ENCODE data around the gene DAB1.

DAB1 gene

DNA sequence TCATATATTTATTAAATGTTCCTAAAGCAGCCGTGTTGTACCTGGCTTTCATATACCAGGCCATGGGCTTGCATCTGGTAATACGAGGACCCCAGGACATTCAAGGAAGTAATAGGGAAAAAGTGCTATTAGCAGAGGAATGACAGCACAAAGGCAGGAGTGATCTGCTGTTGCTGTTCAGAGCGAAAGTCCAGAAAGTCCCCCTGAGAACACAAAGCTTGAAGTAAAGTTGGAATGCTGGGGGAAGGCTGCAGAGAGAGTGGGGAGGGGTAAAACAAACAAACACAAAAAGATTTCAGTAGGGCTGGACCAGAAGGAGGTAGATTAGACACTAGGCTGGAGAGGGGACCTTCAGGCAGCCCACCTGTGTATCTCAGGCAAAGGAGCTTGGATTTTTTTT, 363.4 kb downstream of the DAB1 start:
- no peak for DNase-seq

DNA sequence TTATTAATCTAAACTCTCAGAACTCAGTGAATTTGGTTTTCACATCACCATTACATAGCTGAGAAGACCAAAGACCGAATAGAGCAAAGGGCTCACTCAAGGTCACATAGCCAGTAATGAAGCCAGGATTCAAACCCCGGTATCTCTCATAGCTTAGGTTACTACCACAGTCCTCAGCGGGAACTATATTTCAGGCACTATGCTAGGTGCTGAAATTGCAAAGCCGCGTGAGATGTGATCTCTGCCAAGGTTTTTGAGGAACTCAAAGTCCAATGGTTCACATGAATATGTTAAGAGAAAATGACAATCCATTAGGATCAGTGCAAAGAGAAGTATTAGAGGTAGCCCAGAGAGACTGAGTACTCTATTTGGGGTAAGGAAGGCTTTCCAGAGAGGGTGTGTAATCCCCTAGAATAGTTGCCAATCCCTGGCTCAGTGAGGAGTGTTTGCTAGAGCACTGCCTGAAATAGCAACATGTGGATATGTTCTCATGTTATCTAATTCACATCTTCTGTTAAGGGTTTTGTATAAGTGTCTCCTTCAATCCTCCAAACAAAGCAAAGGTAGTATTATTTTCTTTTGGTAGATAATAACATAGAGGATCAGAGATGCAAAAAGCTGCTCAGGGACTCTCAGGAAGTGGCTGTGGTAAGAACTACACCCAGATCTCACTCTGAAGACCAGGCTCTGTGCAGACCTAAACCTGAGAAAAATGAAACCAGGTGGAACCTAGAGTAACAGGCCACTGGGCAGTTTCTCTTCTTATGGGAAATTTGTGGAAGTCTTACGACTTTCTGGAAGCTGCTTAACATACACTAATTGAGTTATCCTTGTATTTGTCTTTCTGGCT, 365.0 kb downstream of the DAB1 start:
- DNase-seq = no peak

DNA sequence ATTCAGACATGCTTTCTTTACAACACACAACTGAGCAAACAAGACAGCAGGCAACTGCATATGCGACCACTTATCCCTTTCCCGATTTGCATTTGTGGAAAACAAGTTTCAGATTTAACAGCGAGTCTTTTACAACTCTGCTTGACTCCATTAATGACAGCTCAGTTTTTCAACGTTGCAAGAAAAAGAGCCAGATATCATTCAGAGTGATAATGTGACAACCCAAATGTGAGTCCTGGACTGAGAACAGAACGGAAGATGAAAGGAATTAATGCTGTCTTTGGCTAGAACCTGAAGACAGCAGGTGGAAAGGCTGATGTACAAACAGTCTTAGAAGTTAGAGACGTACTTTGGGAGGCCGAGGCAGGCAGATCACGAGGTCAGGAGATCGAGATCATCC, 375.0 kb downstream of the DAB1 start:
- no peak for DNase-seq

DNA sequence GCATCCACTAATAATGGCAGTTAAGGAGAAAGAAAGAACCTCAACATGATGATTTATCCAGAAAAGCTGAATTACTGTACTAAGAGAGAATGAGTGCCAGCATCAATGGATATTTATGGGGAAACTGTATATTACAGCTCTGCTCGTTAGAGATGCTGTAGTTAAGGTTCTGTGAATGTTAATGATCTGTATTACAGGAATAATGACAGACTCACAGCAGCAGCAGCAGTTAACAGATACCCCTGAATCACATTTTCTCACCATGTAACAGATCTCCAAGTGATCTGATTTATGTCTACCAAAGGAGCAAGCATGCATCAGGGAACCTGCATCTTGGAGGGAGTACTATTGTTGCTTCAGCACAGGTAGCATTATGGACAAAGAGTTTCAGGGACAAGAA, 377.4 kb downstream of the DAB1 start:
- DNase-seq = no peak

DNA sequence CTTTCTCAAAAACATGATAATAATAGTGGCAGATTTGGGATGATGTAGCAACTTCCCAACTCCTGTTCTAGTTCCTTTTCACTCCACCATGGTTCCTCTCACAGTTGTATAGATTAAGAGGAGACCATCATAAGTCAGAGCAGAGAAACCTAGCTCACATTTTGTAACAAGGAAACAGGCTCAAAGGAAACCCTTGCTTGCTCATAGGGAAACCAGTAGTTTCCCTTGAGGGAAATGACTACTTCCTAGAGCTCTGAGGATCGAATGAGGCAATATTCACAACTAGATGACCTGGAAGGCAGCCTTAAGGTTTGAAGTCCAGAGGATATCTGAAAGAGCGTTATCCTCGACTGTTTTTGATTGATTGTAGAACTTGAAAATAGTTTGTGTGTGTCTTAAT, 382.0 kb downstream of the DAB1 start:
- DNase-seq = no peak

DNA sequence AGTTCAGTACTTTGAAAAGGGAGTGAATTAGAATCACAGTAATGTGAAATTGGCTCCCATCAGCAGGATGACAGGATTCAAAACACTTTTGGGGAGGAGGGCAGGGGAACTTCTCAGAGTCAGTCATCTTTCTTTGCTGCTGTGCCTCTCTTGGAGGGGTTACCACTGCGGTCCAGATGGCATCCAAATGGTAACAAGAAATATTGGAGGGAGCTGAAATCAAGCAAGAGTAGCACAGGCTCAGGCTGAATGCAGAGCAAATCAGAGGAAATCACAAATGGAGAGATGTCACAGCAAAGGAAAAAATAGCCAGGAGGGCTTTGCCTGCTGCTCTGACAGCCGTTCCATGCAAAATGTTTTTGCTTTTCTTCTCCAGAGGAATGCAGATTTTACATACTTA, 383.0 kb downstream of the DAB1 start:
- no peak for DNase-seq

DNA sequence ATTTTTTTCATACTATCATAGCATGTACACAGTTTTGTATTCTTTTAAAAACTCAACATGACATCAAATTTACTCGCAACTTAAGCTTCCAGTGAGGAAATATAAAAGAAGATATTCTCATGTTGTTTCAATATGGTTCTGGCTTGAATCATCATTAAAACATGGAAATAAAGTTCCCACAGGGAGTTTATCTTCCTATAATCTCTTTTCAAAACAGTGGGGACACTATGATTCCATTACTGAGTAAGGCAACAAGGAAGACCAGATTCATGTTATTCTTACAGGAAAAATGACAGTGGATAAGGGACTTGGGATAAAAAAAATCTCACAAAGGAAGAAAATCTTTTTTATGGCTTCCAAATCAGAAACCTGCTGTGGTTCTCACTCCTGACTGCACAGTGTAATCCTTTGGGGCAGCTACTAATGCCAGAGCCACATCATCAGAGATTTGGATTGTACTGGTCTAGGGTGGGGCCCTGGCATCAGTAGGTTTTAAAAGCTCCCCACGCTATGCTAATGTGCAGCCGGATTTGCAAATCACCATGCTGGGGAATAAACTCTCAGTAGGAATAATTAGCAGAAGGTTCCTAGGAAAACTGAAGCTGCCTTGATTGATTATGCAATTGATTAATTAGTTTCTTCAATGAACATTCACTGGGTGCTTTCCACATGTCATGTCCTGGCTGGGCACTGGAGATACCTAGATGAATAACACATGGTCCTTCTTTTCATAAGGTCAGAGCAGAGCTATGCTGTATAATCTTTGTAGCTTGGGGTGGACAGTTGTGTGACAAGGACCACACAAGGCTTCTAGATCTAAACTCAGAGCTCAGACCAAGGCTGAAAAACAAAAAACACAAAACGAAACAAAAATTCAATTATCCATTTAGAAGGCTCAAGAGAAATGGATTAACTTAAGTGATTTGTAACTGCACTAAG, 386.9 kb downstream of the DAB1 start:
- no peak for DNase-seq

DNA sequence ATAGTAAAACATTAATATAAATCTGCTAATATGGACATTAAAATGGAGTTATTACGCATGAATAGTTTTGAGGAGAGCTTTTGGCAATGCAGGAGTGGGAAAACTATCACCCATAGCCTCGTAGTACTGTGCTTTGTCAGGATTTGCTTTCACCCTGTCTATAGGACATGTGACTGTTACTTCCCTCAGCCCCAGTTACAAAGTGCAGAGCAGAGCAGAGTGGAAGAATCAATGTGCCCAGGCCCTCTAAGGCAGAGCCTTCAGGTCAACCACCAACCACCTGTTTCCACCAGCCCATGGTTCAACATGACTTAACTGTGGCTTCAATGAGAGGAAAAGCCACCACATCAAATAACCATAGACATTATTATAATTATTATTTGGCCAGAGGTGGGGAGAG, 389.1 kb downstream of the DAB1 start:
- no peak for DNase-seq

DNA sequence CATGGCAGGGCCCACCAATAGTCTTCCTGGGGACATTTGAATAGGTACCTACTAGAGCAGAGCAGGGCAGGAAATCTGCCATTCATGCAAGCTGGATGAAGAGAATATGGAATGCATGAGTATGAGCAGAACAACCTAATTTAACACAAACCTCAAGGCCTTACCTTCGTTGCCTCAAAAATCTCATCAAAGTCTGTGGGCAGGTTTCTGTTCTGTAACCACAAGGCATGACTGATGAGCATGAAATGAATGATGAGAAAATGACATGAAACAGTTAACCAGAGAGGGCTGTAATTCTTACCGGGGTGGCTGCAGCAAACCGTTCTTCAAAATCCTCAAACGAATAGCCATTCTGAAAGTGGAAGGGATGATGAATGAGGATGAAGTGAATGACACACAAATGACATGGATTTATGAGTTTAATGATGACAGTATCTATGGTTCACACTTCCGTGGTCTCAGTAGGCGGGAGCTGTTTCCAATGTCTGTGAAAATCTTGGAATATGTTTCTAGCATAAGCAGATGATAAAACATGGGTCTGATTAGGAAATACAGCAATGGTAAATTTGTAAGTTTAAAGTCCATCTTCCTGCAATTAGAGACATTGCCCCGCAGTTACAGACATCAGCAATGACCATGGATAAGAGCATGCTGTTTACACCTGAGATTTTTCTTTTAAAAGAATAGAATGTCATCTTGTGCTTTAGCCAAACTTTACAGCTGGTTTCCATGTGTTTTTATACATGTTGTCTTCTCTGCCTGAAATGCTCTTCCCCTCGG, 390.4 kb downstream of the DAB1 start:
- no peak for DNase-seq

DNA sequence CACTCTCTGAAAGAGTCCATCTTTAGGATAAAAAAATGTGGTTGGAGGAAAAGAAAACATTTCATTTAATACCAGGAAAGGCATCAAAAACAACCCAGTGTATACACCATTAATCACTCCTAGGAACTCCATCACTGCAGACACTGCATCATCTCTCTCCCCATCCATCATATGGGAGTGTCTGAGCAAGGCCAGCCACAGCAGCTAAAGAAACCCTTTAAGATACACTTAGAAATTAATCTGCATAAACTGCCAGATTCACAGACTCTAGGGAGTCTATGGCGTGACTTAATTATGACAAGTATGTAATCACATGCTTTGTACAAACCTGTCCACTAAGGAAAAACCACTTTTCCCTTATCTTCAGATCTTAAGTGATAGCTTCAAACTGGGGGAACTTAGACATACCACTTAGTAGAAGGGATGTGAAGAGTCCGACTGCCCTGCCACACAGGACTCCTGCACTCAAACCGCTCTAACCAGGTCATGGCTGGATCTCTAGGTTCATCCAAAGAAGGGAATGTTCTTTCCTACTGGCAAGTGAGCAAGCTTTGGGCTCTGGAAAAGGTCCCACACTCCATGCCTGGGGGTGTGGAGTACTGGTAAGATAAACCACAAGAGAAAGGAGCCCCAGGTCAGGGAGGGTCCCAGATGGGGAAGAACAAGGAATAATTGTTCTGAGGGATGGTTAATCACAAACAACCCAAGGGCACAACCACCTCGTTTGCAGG, 397.1 kb downstream of the DAB1 start:
- DNase-seq = no peak

DNA sequence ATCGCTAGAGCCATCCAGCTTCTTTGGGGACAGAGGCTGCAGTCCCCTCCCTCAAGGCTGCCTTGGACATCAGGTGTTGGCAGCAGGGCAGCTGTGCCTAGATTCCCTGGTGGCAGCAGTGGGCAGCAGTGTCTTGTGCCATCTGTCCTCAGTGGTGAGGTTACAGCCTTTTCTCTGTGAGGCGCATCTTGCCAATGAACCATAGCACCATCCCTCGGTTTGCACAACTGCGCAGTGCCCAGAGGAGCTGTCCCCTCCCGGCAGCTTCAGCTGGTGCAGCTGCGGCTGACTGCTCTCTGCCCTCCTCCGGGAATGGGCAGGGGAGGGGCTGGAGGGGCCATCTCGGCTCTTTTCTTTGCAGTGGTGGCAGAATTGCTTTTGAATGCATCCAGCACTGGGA, 399.0 kb downstream of the DAB1 start:
- DNase-seq = no peak

DNA sequence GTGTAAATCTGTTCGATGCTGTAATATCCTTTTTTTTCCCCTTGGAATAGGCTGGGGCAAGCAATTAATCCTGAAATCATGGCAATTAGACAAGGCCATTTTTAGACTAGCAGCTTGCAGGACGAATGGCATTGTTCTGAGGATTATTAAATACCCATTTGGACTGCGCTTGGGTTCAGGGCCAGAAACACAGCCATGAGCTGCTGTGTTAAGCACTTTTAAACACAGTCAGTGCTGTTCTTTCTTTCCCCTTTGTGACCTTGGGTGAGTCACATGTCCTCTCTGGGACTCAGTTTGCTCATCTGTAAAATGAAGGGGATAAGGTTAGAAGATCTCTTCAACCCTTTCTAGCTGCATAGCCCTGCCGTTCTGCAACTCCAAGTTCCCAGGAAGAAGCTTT, 399.4 kb downstream of the DAB1 start:
- no peak for DNase-seq

DNA sequence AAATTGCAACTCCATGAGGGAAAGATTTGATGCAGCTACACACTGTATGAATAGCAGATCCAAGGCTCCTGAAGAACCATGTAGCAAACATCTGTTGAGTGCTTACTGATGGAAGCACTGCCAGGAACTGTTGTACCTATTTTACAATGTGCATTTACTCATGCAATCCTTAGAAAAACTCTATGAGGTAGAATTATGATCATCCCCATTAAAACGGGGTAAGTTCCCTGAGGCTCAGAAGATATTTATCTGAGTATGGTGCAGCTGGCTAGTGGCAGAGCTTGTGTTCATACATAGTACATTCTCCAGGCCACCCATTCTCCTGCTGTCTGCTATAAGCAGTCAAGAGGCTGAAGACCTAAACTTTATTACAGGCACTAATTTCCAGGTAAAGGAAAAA, 403.6 kb downstream of the DAB1 start:
- no peak for DNase-seq

DNA sequence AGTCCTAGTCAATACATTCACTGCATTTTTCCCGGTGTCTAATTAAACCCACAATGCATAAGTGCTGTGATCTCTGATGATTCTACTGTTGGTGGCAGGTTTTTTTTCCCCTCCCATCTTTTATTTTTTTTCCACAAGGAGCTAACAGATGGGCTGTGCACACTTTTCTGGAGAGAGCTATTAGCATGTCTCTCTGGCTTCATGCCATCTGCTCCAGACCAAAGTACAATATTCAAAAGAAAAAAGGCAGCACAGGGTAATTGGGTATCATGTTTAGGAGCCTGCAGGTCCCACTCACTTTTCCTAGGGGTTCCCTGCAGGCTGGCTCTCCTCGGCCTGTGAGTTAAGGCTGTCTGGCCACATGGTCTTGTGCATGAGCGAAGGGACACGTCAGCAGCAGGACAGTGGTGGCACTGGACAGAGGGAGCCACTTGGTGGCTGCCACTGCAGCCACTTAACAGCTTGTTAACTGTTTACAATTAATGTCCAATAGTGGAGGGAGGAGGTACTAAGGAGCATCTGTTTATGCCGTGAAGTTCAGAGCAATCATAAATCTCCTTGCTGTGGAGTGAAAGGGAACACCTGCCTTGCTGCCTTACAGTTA, 404.5 kb downstream of the DAB1 start:
- DNase-seq = no peak

DNA sequence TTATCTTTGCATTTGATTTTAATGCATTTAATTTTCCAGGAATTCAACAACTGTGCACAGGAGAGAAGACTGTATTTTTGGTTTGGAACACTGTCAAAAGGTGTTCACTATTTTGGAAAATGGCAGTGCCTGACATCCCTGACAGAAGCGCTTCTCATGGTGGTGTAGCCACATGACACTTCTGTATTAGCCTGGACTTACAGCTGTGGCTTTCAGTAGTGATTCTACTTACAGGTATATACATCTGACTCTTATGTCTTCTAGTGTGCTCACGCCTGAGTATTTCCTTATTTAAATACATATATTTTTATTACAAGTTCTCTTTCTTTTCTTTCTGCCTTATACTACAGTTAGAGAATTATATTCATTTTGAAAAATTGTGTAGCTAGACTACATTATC, 405.7 kb downstream of the DAB1 start:
- no peak for DNase-seq

DNA sequence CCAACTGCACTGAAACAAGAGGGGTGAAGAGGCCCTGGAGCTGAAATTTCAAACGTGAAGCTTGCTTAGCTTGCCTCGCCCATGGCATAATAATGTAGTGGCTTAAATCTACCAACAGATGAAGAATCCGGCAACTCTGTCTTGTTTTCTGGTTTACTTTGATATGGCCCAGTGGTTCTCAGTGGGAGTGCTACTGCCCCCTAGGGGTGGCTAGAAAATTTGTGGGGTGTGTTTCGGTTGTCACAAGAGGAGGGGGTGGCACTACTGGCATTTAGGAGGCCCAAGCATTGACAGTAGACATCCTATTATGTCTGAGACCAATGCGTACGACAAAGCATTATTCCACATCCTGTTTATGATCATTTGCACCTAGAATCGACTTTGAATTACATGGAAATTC, 406.1 kb downstream of the DAB1 start:
- DNase-seq = no peak

DNA sequence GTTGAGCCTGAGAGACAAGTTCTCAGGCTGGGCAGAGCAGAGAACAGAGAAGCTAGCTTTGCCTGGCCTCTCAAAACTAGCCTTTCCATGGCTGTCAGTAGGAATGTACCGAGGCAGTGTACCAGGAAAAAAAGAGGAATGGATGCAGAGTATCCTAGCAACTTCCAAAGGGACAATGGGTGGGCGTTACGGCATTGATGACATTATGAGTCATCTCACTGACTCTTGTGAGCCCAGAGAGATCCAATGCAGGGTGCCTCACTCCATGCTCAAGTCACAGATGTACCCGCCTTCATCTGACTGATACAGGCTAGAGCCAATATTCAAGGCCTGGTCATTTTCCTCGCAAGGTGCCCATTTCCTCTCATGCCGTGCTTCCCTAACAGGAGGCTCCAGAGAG, 406.7 kb downstream of the DAB1 start:
- no peak for DNase-seq

DNA sequence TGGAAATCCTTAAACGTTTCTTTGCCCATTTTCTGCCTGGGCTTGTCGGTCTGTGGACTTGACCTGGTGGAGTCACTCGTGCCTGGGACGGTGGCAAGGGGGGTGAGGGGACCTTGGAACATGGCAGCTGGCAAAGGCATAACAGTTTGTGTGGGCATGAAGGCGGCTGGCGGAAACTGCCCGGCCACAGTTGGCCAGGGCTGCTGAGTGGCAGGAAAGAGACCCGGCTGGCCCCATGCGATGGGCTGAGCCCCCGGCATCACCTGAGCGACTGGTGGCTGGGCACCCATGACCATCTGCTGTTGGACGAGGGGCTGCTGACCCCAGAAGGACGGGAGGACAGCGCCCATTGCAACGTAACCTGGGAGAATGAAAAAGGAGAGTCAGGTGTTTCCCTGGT, 408.8 kb downstream of the DAB1 start:
- DNase-seq = no peak

DNA sequence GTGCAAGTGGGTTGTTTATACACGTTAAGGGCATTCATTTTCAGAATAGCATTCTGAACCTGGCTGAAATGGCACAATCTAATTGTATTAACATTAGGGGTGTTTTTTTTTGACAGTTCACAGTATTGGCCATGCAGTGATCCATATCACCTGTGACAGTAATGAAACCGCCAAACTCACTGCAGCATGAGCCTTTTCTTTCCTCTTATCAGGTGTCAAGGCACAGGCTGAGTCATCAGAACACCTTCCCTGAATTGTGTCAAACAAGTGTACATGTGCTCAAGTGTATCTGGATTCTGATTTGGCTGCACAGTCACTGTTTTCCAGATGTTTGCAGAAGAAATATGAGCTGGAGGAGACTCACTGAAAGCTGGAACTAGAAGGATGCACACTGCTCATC, 410.3 kb downstream of the DAB1 start:
- no peak for DNase-seq

DNA sequence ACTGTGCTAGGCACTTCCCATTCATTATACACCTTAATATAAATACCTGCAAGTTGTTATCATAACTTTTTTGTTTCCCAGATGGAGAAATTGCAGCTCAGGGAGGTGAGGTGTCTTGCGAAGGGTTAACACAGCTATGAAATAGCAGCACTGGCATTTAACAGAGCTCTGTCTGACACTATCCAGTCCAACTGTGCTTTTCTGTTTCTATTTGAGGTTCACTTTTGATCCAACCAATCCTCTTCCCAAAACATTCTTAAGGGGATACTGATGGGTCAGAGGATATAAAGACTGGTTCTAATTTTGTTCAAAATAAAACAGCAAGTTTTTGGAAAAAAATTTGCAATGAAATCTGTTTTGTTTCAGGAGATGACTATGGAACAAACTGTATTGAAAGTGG, 411.5 kb downstream of the DAB1 start:
- DNase-seq = no peak

DNA sequence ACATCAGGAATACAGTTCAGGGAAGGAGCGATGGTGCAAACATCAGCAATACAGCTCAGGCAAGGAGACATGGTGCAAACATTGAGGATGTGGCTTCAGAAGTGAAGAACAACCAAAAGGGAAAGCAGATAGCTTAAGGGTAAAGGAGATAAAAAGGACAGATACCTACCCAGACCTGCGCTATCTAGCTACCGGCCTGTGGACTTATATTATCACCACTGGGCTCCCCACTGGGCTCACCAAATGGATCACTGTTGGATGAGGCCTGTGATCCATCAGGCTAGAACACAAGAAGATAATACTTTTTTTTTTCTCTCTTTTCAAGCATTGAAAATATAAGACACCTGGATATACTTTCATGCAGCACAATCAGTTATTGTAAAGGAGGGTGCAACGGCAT, 413.3 kb downstream of the DAB1 start:
- no peak for DNase-seq

DNA sequence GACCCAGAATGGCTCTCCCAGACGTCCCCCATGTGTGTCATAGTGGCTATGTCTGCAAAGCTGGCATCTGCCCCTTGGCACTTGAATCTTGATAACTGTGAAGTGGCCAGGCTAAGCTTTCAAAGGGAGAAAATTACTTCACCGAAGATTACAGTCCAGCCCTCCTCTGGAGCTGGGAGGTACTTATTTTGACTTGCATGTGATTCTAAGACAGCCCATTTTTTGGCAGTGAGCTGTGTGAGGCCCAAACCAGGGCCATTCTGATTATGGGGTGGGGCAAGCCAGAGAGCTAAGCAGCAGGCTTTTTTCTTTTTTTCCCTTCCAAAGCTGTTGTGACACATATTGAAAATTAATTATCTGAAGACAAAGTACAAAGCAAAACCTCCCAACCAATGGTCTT, 415.9 kb downstream of the DAB1 start:
- DNase-seq = no peak
